ENCODE results near the gene THADA.
A peak's percentile ranks its signal among the peaks of the same experiment; 100 is the strongest.

The THADA gene

DNA sequence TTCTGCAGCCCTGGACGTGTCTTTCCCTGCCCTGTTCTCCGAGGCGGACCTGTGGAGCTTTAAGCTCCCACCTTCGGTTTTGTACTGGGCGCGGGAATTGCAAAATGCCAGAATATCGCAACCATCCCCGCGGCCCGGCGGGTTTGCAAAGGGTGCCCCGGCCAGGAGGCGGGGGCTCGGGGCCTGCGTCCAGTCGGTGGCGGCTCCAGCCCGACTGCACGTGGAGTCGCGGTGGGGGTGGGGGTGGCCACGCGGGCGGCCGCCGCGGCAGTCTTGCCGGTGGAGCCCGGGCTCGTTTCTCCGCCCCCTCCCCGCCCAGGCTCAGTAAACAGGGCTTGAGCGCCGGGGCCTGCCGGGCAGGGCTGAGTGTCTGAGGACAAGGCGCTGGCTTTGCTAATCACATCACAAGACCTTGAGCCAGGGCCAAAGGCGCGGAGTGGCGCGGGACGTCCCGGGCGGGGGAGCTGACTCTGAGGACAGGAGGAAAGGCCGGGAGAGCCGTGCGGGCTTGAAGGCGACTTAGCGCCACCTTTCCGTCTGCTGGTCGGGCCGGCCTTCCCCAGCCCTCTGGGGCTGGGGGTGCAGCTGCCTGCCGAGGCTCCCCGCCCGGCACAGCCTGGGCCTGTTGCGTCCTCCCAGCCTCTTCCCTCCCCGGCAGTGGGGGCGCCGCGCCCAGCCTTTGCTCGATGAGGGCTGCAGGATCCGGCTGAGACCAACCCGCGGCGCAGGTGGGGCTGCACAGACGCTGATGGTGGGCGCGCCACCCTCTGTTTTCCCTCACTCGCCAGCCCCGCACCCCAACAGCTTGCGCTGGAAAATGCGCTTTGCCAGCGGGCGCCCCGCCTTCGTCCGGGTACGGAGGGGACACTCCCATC is 368.6 kb downstream of the THADA start:
- Histone ChIP-seq H3K36me3 (ENCODE audit: low read length) (peaks cover 17% of the 10 kb centered on the region), H3K27me3 (ENCODE audit: low read length) (no peaks in the 10 kb centered on the region), H2AFZ (ENCODE audit: low read depth, low read length, severe bottlenecking) (no peak overlapping the region), H3K9me3 (ENCODE audit: insufficient read depth, low read length) (no peaks in the 10 kb centered on the region), H3K4me2 (ENCODE audit: low read depth, low read length, poor library complexity, severe bottlenecking) (peak overlapping the region; percentile 63), H3K9me2 (replicated peaks; ENCODE audit: insufficient read depth, low read length) (no peaks in the 10 kb centered on the region), H3K9ac (ENCODE audit: low read length) (peak overlapping the region; percentile 99), H3K4me3 (ENCODE audit: insufficient read depth, low read length, poor library complexity, severe bottlenecking) (peak overlapping the region; percentile 84), H3F3A (ENCODE audit: insufficient read depth) (peaks cover 52% of the 10 kb centered on the region), H4K20me1 (ENCODE audit: low read depth, low read length) (peaks cover 11% of the 10 kb centered on the region), H3K27ac (ENCODE audit: low read depth, low read length) (peak overlapping the region; percentile 97), H3K79me2 (ENCODE audit: insufficient read depth, low read length) (peaks cover 41% of the 10 kb centered on the region)
- TF ChIP-seq, protein P1, sequence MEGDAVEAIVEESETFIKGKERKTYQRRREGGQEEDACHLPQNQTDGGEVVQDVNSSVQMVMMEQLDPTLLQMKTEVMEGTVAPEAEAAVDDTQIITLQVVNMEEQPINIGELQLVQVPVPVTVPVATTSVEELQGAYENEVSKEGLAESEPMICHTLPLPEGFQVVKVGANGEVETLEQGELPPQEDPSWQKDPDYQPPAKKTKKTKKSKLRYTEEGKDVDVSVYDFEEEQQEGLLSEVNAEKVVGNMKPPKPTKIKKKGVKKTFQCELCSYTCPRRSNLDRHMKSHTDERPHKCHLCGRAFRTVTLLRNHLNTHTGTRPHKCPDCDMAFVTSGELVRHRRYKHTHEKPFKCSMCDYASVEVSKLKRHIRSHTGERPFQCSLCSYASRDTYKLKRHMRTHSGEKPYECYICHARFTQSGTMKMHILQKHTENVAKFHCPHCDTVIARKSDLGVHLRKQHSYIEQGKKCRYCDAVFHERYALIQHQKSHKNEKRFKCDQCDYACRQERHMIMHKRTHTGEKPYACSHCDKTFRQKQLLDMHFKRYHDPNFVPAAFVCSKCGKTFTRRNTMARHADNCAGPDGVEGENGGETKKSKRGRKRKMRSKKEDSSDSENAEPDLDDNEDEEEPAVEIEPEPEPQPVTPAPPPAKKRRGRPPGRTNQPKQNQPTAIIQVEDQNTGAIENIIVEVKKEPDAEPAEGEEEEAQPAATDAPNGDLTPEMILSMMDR (IDR thresholded peaks at IDR 0.05; ENCODE audit: insufficient read depth, low read length, poor library complexity, severe bottlenecking): no peak
- no peak for TF ChIP-seq EZH2phosphoT487 (conservative IDR thresholded peaks at IDR 0.05; ENCODE audit: low read length)

DNA sequence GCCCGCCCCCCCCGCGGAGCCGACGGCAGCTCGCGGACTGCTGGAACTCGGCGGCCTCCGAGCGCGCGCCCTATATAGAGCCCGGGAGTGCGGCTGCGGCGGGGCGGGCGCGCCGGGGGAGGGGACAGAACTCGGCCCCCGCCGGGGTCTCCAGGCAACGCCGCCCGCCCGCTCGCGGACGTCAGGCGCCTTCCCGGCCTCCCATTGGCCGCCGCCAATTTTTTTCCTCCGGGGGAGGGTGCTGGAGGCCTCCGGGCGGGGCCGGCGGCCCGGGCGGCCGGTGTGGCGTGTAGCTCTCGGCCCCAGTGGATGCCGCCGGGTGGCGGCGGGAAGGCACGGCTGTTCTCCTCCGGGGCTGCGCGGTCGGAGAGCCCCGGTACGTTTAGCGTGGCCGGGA is 369.3 kb downstream of the THADA start, which contains the start of gene ZFP36L2:
ZFP36L2 (minus strand) TSS at position 49 of the 397 bp plus-strand sequence. CDS start 291 bp downstream, outside the sequence.
- no peaks in the 10 kb centered on the region for H3K9me2 ChIP-seq (replicated peaks; ENCODE audit: insufficient read depth, low read length)
- peaks cover 11% of the 10 kb centered on the region for H4K20me1 ChIP-seq (ENCODE audit: low read depth, low read length)
- H3K9me3 ChIP-seq (ENCODE audit: insufficient read depth, low read length): no peaks in the 10 kb centered on the region
- peak within 1 kb of the TSS; percentile 99 for H3K9ac ChIP-seq (ENCODE audit: low read length)
- H3K4me2 ChIP-seq (ENCODE audit: low read depth, low read length, poor library complexity, severe bottlenecking): peak within 1 kb of the TSS; percentile 76
- peak within 1 kb of the TSS; percentile 85 for H3K4me3 ChIP-seq (ENCODE audit: insufficient read depth, low read length, poor library complexity, severe bottlenecking)
- TF ChIP-seq, protein P1 (IDR thresholded peaks at IDR 0.05; ENCODE audit: insufficient read depth, low read length, poor library complexity, severe bottlenecking): no peak
- no peak for TF ChIP-seq EZH2phosphoT487 (conservative IDR thresholded peaks at IDR 0.05; ENCODE audit: low read length)
- no peaks in the 10 kb centered on the region for H3K27me3 ChIP-seq (ENCODE audit: low read length)
- H3F3A ChIP-seq (ENCODE audit: insufficient read depth): peaks cover 58% of the 10 kb centered on the region
- H3K79me2 ChIP-seq (ENCODE audit: insufficient read depth, low read length): peaks cover 47% of the 10 kb centered on the region
- peaks cover 17% of the 10 kb centered on the region for H3K36me3 ChIP-seq (ENCODE audit: low read length)
- peak within 1 kb of the TSS; percentile 97 for H3K27ac ChIP-seq (ENCODE audit: low read depth, low read length)
- H2AFZ ChIP-seq (ENCODE audit: low read depth, low read length, severe bottlenecking): no peak within 1 kb of the TSS

GRCh38 chr2:43225788-43226557 is 369.9 kb downstream of the THADA start:
- H3K9ac ChIP-seq (ENCODE audit: low read length): peak overlapping the region; percentile 99
- H3K79me2 ChIP-seq (ENCODE audit: insufficient read depth, low read length): peaks cover 47% of the 10 kb centered on the region
- TF ChIP-seq, protein P1 (IDR thresholded peaks at IDR 0.05; ENCODE audit: insufficient read depth, low read length, poor library complexity, severe bottlenecking): no peak
- no peak for TF ChIP-seq EZH2phosphoT487 (conservative IDR thresholded peaks at IDR 0.05; ENCODE audit: low read length)
- no peaks in the 10 kb centered on the region for H3K9me3 ChIP-seq (ENCODE audit: insufficient read depth, low read length)
- H3K36me3 ChIP-seq (ENCODE audit: low read length): peaks cover 17% of the 10 kb centered on the region
- no peaks in the 10 kb centered on the region for H3K9me2 ChIP-seq (replicated peaks; ENCODE audit: insufficient read depth, low read length)
- peaks cover 11% of the 10 kb centered on the region for H4K20me1 ChIP-seq (ENCODE audit: low read depth, low read length)
- H3K27ac ChIP-seq (ENCODE audit: low read depth, low read length): peak overlapping the region; percentile 97
- peak overlapping the region; percentile 76 for H3K4me2 ChIP-seq (ENCODE audit: low read depth, low read length, poor library complexity, severe bottlenecking)
- no peaks in the 10 kb centered on the region for H3K27me3 ChIP-seq (ENCODE audit: low read length)
- H3K4me3 ChIP-seq (ENCODE audit: insufficient read depth, low read length, poor library complexity, severe bottlenecking): peak overlapping the region; percentile 85
- H3F3A ChIP-seq (ENCODE audit: insufficient read depth): peaks cover 61% of the 10 kb centered on the region
- H2AFZ ChIP-seq (ENCODE audit: low read depth, low read length, severe bottlenecking): no peak overlapping the region
